BE2C (cell line): ENCODE results near the gene MID2.

Experiments used
- DNase-seq: peaks from one replicate; pipeline ENCODE4 v3.0.0-alpha.2; 2020
- H3K27me3 ChIP-seq: fragments of 250-450 bp; sonication (Bioruptor Pico); 2 replicates; pipeline ENCODE4 v1.5.1; 2020; ENCODE audit warnings: mild to moderate bottlenecking
- H3K36me3 ChIP-seq: fragments of 250-450 bp; sonication (Bioruptor Pico); 2 replicates; pipeline ENCODE4 v1.5.1; 2020; ENCODE audit warnings: mild to moderate bottlenecking
- H3K4me1 ChIP-seq: fragments of 250-450 bp; sonication (Bioruptor Pico); 2 replicates; pipeline ENCODE4 v1.5.1; 2020
- H3K4me3 ChIP-seq: 2 replicates; pipeline ENCODE4 v1.5.1; 2011; ENCODE audit warnings: low read depth, low read length
- H3K9me3 ChIP-seq: fragments of 250-450 bp; sonication (Bioruptor Pico); 2 replicates; pipeline ENCODE4 v1.5.1; 2020
- TF ChIP-seq, protein P1 (sequence below): IDR thresholded peaks from 2 replicates; pipeline ENCODE4 v1.5.1; 2012; ENCODE audit warnings: mild to moderate bottlenecking, low read depth, low read length

The MID2 gene

DNA sequence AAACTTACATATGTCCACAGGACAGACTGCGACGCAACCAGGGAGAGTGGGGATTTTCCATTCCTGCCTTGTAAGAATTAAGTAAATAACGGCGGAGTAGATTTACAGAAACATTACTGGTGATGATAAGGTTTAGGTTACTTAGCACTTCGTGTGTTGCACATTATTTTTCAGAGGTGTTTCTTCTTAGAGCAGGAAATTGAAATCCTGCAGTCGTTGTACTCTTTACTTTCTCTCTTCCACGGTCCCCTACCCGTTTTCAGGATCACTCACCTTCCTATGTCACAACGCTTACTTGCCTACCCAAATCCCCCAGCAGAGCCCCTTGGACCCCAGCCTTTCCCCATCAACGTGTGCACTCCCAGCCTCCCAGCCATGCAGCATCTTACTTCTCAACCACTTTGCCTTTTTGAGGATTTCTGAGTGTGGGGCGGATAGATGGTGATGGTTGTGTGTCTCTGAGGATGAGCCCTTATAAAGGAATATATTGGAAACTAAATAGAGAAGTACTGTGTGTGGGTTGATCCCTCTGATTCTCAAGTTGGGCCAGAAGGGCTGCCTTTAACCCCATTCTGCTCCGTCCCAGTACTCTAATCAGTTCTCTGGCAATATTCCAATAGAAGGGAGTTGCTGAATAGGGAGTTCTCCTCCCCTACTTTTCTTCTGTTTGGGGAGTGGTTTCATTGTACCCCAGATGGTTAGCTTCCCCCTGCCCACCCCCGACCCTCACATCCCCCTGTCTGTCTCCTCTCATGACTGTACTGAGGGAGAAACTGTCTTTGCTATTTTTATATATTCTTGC, 1.6 kb downstream of the MID2 start:
- no peak overlapping the region for H3K4me3 ChIP-seq
- TF ChIP-seq, protein P1, sequence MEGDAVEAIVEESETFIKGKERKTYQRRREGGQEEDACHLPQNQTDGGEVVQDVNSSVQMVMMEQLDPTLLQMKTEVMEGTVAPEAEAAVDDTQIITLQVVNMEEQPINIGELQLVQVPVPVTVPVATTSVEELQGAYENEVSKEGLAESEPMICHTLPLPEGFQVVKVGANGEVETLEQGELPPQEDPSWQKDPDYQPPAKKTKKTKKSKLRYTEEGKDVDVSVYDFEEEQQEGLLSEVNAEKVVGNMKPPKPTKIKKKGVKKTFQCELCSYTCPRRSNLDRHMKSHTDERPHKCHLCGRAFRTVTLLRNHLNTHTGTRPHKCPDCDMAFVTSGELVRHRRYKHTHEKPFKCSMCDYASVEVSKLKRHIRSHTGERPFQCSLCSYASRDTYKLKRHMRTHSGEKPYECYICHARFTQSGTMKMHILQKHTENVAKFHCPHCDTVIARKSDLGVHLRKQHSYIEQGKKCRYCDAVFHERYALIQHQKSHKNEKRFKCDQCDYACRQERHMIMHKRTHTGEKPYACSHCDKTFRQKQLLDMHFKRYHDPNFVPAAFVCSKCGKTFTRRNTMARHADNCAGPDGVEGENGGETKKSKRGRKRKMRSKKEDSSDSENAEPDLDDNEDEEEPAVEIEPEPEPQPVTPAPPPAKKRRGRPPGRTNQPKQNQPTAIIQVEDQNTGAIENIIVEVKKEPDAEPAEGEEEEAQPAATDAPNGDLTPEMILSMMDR = no peak
- H3K9me3 ChIP-seq = no peaks in the 10 kb centered on the region
- H3K4me1 ChIP-seq = no peaks in the 10 kb centered on the region
- H3K27me3 ChIP-seq = peaks cover 25% of the 10 kb centered on the region
- no peak for DNase-seq
- H3K36me3 ChIP-seq = no peaks in the 10 kb centered on the region

- H3K36me3 ChIP-seq = no peaks in the 10 kb centered on the region
- TF ChIP-seq, protein P1 = no peak
- H3K4me1 ChIP-seq = no peaks in the 10 kb centered on the region
- no peaks in the 10 kb centered on the region for H3K9me3 ChIP-seq
- peaks cover 25% of the 10 kb centered on the region for H3K27me3 ChIP-seq
- DNase-seq = no peak
- no peak overlapping the region for H3K4me3 ChIP-seq
Measured at GRCh38 chrX:107827852-107828251, 2.2 kb downstream of the MID2 start.

- Histone ChIP-seq H3K4me3 (no peak overlapping the region), H3K9me3 (no peaks in the 10 kb centered on the region), H3K4me1 (no peaks in the 10 kb centered on the region), H3K36me3 (no peaks in the 10 kb centered on the region), H3K27me3 (peaks cover 20% of the 10 kb centered on the region)
- TF ChIP-seq, protein P1 = no peak
- DNase-seq = no peak
Measured at GRCh38 chrX:107829878-107830277, 4.2 kb downstream of the MID2 start.

- Histone ChIP-seq H3K4me1 (no peaks in the 10 kb centered on the region), H3K36me3 (no peaks in the 10 kb centered on the region), H3K9me3 (no peaks in the 10 kb centered on the region), H3K27me3 (peaks cover 13% of the 10 kb centered on the region), H3K4me3 (no peak overlapping the region)
- TF ChIP-seq, protein P1 = no peak
- no peak for DNase-seq
Measured at GRCh38 chrX:107831071-107831730, 5.5 kb downstream of the MID2 start.

GRCh38 chrX:107834275-107835201, 8.9 kb downstream of the MID2 start:
- no peaks in the 10 kb centered on the region for H3K4me1 ChIP-seq
- TF ChIP-seq, protein P1 = no peak
- H3K4me3 ChIP-seq = no peak overlapping the region
- no peaks in the 10 kb centered on the region for H3K27me3 ChIP-seq
- no peaks in the 10 kb centered on the region for H3K36me3 ChIP-seq
- no peaks in the 10 kb centered on the region for H3K9me3 ChIP-seq
- no peak for DNase-seq
